ENCODE results near the gene CNTNAP2. TPM values are rescaled to one million over a fixed set of nuclear protein-coding genes. Genes with fewer than 3 reads are reported as not detected.

Gene CNTNAP2
- total and polyA plus RNA-seq, 2 of the 13 experiments (the other 11 are each of a cell fraction or from before 2014, with no cell fraction given) = 0.40 to 0.42 TPM

DNA sequence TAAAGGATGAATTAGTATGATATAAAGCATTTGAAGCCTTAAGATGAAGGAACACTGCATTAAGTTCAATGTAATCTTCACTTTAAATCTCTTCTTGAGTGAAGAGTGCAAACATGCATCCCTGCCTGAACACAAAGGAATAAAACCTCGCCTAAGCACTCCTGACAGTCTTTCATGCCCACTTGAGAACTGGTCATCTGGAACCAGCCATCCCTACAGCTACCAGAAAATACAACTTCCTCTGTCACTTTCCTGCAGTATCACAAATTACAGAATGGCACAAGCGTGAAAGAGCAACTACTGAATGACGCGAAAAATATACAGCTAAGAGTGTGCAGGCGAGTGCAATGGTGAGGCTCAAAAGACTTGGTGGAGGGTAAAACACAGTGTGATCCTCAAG, 1079.9 kb downstream of the CNTNAP2 start:
- H3K27ac ChIP-seq (ENCODE audit: extremely low read length, insufficient read depth, low read length) = no peak overlapping the region
- WGBS (ENCODE audit: low lambda C conversion rate) = 69% methylated on average over 5 of the region's 5 CpGs
- DNase-seq (ENCODE audit: low spot score) (no peak), FAIRE-seq (no peak), ATAC-seq (peak; percentile 22; the same call in 1 of the 3 replicates)
- no peaks in the 10 kb centered on the region for H4K20me1 ChIP-seq (ENCODE audit: insufficient read depth, low read length)
- no peak overlapping the region for H2AFZ ChIP-seq (ENCODE audit: low read length)
- intact Hi-C loops (cut with micrococcal nuclease; ENCODE audit: unreplicated experiment) = no loop called here
- BruUV-seq (replicated peaks) = no TSS peak
- POLR2A ChIA-PET = no interaction called here
- no peak for TF ChIP-seq ISX (CRISPR knock-in tag; conservative IDR thresholded peaks at IDR 0.05)
- no peak for TF ChIP-seq ZNF782 (CRISPR knock-in tag; IDR thresholded peaks at IDR 0.05; ENCODE audit: borderline replicate concordance)
- TF ChIP-seq EHMT2 (IDR thresholded peaks at IDR 0.05; ENCODE audit: borderline replicate concordance, low read depth, low read length) = no peak
- no peak for TF ChIP-seq SRY (CRISPR knock-in tag; IDR thresholded peaks at IDR 0.05)
- TF ChIP-seq KDM5A (IDR thresholded peaks at IDR 0.05; ENCODE audit: borderline replicate concordance, low read length) = no peak
- no peak for TF ChIP-seq ZNF790 (CRISPR knock-in tag; IDR thresholded peaks at IDR 0.05; ENCODE audit: borderline replicate concordance)
- TF ChIP-seq ZNF367 (CRISPR knock-in tag; IDR thresholded peaks at IDR 0.05; ENCODE audit: borderline replicate concordance) = no peak
- TF ChIP-seq DMAP1 (CRISPR knock-in tag; IDR thresholded peaks at IDR 0.05) = no peak
- no peak for TF ChIP-seq RCOR2 (CRISPR knock-in tag; IDR thresholded peaks at IDR 0.05)
- CTCF ChIA-PET (ENCODE audit: low intra/inter-chr PET ratio, low total read pairs) = no interaction called here
- H3K27me3 ChIP-seq (ENCODE audit: control insufficient read depth in 1 of 2, insufficient read depth in 2 of 2, low read length in 2 of 2) = no peaks in the 10 kb centered on the region
- H3K4me3 ChIP-seq (replicated peaks in 1 of 3; ENCODE audit: insufficient read depth in 1 of 3, low read depth in 2 of 3, low read length in 3 of 3) = no peak overlapping the region
- peaks cover 6% of the 10 kb centered on the region; the same call in 1 of the 2 replicates for H3K9me3 ChIP-seq (ENCODE audit: low read length)
- no peak overlapping the region for H3K9ac ChIP-seq (ENCODE audit: insufficient read depth, low read depth, low read length)
- no peaks in the 10 kb centered on the region for H3K79me2 ChIP-seq (ENCODE audit: insufficient read depth, low read length)
- no peaks in the 10 kb centered on the region for H3K36me3 ChIP-seq (replicated peaks in 1 of 2; ENCODE audit: control insufficient read depth in 1 of 2, insufficient read depth in 2 of 2, low read length in 2 of 2)
- no peaks in the 10 kb centered on the region for H3K4me1 ChIP-seq (ENCODE audit: insufficient read depth, low read length)
- in situ Hi-C loops (cut with HindIII; ENCODE audit: extremely low pct_ligation_motif_present, low pct_unique_long_range_greater_than_20kb) = no loop called here
- no peak overlapping the region for H3K4me2 ChIP-seq (ENCODE audit: low read depth, low read length)

DNA sequence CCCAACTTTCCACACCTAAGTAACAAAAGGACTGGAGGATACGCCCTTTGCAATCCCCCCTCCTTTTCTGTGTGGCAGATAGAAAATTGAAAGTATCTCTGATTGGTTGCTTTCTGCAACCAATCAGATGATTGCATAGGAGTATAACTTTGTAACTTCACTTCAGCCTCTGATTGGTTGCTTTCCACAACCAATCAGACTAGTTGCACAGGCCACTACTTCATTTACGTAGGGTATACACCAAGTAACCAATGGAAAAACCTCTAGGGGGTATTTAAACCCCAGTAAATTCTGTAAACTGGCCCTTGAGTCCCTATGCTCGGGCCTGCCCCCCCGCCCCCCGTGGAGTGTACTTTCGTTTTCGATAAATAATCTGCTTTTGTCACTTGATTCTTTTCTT, 1080.4 kb downstream of the CNTNAP2 start:
- Histone ChIP-seq H3K27ac (ENCODE audit: extremely low read length, insufficient read depth, low read length) (no peak overlapping the region), H3K4me2 (ENCODE audit: low read depth, low read length) (peak overlapping the region; percentile 47), H3K79me2 (ENCODE audit: insufficient read depth, low read length) (no peaks in the 10 kb centered on the region), H3K9ac (ENCODE audit: insufficient read depth, low read depth, low read length) (no peak overlapping the region), H3K9me3 (ENCODE audit: low read length) (peaks cover 6% of the 10 kb centered on the region; the same call in 1 of the 2 replicates), H3K36me3 (replicated peaks in 1 of 2; ENCODE audit: control insufficient read depth in 1 of 2, insufficient read depth in 2 of 2, low read length in 2 of 2) (no peaks in the 10 kb centered on the region), H3K4me1 (ENCODE audit: insufficient read depth, low read length) (no peaks in the 10 kb centered on the region), H3K4me3 (replicated peaks in 1 of 3; ENCODE audit: insufficient read depth in 1 of 3, low read depth in 2 of 3, low read length in 3 of 3) (peak overlapping the region; percentile 40 to 57 (median 42); a peak in 5 of 6 replicates), H4K20me1 (ENCODE audit: insufficient read depth, low read length) (no peaks in the 10 kb centered on the region), H3K27me3 (ENCODE audit: control insufficient read depth in 1 of 2, insufficient read depth in 2 of 2, low read length in 2 of 2) (no peaks in the 10 kb centered on the region), H2AFZ (ENCODE audit: low read length) (peak overlapping the region; percentile 90)
- BruUV-seq (replicated peaks) = no TSS peak
- ChIA-PET POLR2A (no interaction called here), CTCF (ENCODE audit: low intra/inter-chr PET ratio, low total read pairs) (no interaction called here)
- TF ChIP-seq, protein P1, sequence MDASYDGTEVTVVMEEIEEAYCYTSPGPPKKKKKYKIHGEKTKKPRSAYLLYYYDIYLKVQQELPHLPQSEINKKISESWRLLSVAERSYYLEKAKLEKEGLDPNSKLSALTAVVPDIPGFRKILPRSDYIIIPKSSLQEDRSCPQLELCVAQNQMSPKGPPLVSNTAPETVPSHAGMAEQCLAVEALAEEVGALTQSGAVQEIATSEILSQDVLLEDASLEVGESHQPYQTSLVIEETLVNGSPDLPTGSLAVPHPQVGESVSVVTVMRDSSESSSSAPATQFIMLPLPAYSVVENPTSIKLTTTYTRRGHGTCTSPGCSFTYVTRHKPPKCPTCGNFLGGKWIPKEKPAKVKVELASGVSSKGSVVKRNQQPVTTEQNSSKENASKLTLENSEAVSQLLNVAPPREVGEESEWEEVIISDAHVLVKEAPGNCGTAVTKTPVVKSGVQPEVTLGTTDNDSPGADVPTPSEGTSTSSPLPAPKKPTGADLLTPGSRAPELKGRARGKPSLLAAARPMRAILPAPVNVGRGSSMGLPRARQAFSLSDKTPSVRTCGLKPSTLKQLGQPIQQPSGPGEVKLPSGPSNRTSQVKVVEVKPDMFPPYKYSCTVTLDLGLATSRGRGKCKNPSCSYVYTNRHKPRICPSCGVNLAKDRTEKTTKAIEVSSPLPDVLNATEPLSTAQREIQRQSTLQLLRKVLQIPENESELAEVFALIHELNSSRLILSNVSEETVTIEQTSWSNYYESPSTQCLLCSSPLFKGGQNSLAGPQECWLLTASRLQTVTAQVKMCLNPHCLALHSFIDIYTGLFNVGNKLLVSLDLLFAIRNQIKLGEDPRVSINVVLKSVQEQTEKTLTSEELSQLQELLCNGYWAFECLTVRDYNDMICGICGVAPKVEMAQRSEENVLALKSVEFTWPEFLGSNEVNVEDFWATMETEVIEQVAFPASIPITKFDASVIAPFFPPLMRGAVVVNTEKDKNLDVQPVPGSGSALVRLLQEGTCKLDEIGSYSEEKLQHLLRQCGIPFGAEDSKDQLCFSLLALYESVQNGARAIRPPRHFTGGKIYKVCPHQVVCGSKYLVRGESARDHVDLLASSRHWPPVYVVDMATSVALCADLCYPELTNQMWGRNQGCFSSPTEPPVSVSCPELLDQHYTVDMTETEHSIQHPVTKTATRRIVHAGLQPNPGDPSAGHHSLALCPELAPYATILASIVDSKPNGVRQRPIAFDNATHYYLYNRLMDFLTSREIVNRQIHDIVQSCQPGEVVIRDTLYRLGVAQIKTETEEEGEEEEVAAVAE (CRISPR knock-in tag; IDR thresholded peaks at IDR 0.05; ENCODE audit: borderline replicate concordance) = peak; percentile 58; the same call in 1 of the 2 replicates
- TF ChIP-seq NFYC (CRISPR knock-in tag; IDR thresholded peaks at IDR 0.05) (peak; percentile 67), NFYB (CRISPR knock-in tag; IDR thresholded peaks at IDR 0.05) (peak; percentile 62), HNF4A (CRISPR knock-in tag; IDR thresholded peaks at IDR 0.05) (no peak)
- FAIRE-seq = no peak
- in situ Hi-C loops (cut with HindIII; ENCODE audit: extremely low pct_ligation_motif_present, low pct_unique_long_range_greater_than_20kb) = no loop called here
- DNase-seq (ENCODE audit: low spot score) = peak; percentile 7
- intact Hi-C loops (cut with micrococcal nuclease; ENCODE audit: unreplicated experiment) = no loop called here
- ATAC-seq = peak; percentile 79
- WGBS (ENCODE audit: low lambda C conversion rate) = 5% methylated on average over 7 of the region's 7 CpGs
